CD4-positive, alpha-beta T cell treated with Interferon gamma for 1 hour (primary cell): ENCODE data around the gene WNT7A.

Experiments used
- DNase-seq: peaks from one replicate; pipeline ENCODE4 v3.0.0-alpha.2; 2020

Gene WNT7A

DNA sequence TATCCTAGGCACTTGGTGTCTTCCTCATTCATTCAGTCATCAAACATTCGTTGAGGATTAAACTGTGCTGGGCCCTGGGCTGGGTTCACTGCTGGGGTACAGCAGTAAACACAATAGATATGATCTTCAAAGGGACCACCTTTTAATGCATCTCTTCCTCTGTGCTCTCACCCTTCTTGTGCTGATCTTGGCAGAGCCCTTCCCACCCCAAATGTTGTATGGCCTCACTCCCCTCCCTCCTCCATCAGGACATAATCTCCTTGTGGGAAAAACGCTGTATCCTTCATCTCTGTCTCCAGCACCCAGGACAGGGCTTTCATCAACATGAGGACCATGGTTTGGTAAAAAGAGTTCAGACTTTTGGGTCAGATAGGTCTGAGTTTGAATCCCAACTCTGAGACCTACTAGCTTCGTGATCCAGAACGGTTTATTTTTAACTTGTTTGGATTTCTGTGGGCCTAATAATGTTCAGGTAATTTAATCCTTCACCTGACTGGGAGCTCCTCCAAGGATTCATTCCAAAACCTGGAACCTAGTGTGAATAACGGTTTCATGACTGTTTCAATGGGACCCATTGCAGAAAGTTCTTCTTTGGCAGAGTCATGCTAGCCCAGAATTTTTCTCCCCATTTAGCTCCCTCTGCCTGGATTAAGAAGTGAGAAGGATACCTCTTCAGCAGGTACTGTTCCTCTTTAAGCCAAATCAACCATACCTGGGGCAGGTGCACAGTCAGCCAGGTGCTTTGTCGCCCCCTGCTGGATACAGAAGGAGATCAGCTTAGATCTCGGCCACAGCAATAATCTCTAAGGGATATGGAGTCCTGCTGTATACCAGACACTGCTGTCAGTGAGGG is 5.2 kb upstream of the WNT7A start:
- peak; percentile 55 for DNase-seq

GRCh38 chr3:13883681-13884080 is 3.8 kb upstream of the WNT7A start:
- DNase-seq: no peak

GRCh38 chr3:13882876-13883275 is 3.0 kb upstream of the WNT7A start:
- no peak for DNase-seq

GRCh38 chr3:13881536-13882410 is 1.9 kb upstream of the WNT7A start:
- DNase-seq: no peak

DNA sequence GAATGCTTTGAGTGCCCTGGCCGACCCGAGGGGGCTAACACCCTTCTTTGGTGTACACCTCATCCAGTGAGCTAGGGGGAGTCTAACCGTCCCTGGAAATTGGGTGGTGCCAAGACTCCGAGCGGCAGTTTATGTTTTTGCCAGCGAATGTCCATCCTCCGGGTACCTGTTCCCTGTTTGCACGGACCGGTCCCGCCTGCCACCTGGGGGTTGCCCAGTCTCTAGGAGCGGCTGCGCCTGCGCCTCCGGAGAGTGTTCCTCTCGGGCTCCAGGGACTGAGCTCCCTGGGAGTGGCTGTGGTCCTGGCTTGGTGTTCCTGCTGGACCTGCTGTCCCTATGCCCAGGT is 913 bp upstream of the WNT7A start:
- no peak for DNase-seq

GRCh38 chr3:13879102-13879945 is 547 bp downstream of the WNT7A start:
- no peak for DNase-seq

- DNase-seq: no peak
Observed at GRCh38 chr3:13878281-13879101, 1.4 kb downstream of the WNT7A start.

DNA sequence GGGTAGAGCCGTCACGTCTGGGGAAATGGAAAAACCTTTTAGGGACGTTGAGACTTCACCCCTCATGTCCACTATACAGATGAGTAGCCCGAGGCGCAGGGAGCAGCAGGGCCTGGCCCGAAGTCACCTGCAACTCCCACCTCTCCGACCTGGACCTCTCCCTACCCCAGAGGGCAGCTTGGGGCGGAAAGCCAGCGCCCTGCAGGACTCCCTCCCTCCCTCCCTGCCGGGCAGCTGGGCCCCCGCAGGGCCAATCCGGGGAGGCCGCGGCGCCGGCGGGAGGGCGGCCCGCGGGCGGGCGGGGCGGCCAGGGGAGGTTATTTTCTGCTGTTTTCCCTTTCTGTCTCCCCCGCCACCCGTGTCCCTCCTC is 2.0 kb downstream of the WNT7A start:
- no peak for DNase-seq

DNA sequence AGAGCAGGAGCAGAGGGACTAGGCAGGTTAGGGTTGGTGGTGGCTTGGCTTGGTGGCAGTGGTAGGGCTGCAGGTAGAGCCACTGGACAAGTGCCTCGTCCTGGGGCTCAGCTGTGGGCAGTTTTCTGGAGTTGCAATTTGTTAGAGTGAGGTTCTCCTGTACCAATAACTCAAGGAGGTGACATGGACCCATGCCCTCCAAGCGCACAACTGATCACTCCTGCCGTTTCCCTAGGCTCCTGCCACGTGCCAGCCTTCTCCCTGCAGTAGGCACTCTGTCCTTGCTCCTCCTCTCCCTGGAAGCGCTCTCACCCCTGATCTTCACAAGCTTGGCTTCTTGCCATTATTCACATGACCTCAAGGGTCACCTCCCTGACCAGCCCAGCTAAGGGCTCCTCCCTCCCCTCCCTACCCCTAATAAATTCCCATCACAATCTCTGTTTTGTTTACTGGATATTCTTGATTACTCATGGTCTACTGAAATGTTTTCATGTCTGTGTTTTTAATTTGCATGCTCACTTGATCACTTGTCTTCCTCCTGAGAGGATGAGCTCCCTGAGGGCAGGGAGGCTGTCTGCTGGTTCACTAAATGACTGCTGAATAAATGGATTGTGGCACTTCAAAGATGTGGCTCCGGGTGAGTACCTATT is 3.3 kb downstream of the WNT7A start:
- DNase-seq: no peak

- no peak for DNase-seq
Observed at GRCh38 chr3:13874891-13875290, 5.0 kb downstream of the WNT7A start.

- no peak for DNase-seq
Observed at GRCh38 chr3:13873818-13874217, 6.1 kb downstream of the WNT7A start.

- no peak for DNase-seq
Observed at GRCh38 chr3:13872451-13872850, 7.4 kb downstream of the WNT7A start.

GRCh38 chr3:13871791-13872190 is 8.1 kb downstream of the WNT7A start:
- DNase-seq: no peak

- DNase-seq: no peak
Observed at GRCh38 chr3:13870902-13871301, 9.0 kb downstream of the WNT7A start.

DNA sequence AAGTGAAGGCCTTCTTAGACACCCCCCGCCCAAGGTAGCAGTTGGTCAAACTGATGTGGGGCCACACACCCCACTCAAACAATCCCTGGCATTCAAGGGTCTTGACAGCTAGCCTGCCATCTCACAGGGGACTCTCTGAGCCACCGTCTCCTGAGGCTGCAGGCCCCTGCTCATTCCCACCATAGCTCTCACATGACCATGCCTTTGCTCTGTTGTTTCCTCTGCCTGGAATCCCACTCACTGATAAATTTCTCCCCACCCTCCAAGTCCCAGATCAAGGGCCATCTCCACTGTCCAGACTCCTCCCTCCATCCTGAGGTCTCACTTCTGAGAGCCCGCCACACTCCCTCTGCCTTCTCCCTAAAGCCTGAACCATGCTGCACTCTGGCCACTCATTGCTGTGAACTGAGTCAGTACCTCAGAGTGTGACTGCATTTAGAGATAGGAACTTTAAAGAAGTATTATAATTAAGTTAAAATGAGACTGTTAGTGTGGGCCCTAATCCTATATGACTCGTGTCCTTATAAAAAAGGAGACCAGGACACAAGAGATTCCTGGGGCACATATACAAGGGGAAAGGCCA is 10.0 kb downstream of the WNT7A start:
- DNase-seq: no peak

DNA sequence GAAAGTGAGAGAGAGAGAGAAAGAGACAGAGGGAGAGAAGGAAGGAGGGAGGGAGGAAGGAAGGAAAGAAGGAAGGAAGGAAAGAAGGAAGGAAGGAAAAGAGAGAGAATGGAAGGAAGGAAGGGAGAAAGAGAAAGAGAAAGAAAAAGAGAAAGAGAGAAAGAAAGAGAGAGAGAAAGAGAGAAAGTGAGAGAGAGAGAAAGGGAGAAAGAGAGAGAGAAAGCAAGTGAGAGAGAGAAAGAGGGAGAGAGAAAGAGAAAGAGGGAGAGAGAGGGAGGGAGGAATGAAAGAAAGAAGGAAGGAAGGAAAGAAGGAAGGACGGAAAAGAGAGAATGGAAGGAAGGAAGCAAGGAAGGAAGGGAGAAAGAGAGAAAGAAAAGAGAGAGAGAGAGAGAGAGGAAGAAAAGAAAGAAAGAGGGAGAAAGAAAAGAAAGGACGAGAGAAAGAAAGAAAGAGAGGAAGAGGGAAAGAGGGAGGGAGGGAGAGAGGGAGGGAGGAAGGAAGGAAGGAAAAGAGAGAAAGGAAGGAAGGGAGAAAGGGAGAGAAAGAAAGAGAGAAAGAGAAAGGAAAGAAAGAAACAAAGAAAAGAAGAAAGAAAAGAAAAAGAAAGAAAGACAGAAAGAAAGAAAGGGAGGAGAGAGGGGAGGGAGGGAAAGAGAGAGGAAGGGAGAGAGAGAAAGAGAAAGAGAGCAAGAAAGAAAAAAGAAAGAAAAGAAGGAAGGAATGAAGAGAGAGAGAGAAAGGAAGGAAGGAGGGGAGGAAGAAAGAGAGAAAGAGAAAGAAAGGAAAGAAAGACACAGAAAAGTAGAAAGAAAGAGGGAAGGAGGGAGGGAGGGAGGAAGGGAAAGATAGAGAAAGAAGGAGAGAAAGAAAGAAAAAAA is 10.8 kb downstream of the WNT7A start:
- no peak for DNase-seq

DNA sequence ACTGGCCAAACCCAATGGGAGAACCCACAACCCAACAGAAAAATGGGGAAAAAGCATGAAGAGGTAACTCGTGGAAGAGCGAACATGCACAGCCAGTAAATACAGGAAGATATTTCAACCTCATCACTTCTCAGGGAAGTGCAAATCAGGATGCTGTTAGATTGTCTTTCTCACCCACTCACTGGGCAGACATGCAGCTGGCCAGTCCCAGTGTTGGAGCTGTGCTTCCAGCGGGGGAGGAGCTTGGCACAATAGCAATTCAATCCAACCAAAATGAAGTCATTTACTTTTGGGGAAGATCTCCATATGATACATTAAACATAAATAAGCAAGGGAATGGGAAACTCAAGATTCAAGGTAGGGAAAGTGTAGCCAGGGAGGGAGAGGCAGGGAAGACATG is 12.1 kb downstream of the WNT7A start:
- DNase-seq: no peak

DNA sequence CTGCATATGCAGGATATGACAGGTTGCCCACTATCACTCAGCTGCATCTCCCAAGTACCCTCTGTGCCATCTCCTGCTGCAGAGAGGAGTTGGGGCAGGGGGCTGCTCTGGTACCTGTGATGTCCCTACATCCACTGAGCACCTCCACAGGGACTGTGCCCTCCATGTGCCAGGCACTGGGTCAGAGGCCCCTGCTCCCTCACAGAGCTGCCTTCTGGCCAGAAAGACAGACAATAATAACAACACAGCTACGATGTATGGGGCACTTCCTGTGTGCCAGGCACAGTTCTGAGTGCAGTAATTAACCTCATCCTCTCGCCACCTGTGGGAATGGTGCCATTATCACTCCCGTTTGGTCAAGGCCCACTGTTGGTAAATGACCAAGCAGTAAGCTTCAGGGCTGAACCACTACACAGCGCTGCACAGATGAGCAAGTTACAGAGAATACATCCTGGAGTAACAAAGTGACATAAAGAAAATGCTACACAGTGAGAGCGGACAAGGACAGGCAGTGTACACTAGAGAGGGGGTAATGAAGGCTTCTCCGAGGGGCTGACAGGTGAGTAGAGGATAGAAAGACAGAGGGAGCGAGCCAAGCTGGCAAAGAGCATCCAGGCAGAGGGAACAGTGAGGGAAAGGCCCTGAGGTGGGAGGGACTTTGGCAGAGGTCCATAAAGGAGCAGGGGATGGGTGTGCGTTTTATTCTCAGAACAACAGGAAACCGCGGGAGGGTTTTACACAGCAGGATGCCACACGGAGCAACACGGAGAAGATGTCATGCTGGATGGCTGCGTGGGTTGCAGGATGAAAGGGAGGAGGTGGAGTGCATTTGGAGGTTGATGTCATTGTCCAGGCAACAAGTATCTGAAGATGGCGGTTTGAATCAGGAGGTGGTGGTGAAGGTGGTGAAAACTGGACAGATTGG is 13.6 kb downstream of the WNT7A start:
- DNase-seq: peak; percentile 78

GRCh38 chr3:13865581-13865980 is 14.3 kb downstream of the WNT7A start:
- DNase-seq: no peak
